Fibroblast of lung (primary cell): ENCODE measurements around the gene DDX31. TPM values are rescaled to one million over a fixed set of nuclear protein-coding genes. Genes with fewer than 3 reads are reported as not detected.
A peak's percentile ranks its signal among the peaks of the same experiment; 100 is the strongest.

ENCODE experiments used
- DNase-seq, 2 donors: peaks; one replicate each; pipeline versions ENCODE4 v3.0.0 to v3.0.0-alpha.2; 2010; ENCODE audit warnings: low read depth in 2 of 2
- H2AFZ ChIP-seq: 2 replicates; pipeline ENCODE4 v1.5.1; 2012; ENCODE audit warnings: low read length, control low read depth, inconsistent platforms
- H3K27ac ChIP-seq: 2 replicates; pipeline ENCODE4 v1.5.1; 2011; ENCODE audit warnings: low read length, control low read depth; ENCODE audit not compliant: insufficient read depth
- H3K27me3 ChIP-seq: 2 replicates; pipeline ENCODE4 v1.5.1; 2011; ENCODE audit warnings: mild to moderate bottlenecking, low read length; ENCODE audit not compliant: control insufficient read depth, insufficient read depth
- H3K36me3 ChIP-seq: 2 replicates; pipeline ENCODE4 v1.5.1; 2011; ENCODE audit warnings: low read length; ENCODE audit not compliant: control insufficient read depth, insufficient read depth
- H3K4me1 ChIP-seq: 2 replicates; pipeline ENCODE4 v1.5.1; 2011; ENCODE audit warnings: low read length; ENCODE audit not compliant: control insufficient read depth, insufficient read depth; ENCODE audit errors: extremely low read depth
- H3K4me2 ChIP-seq: 2 replicates; pipeline ENCODE4 v1.5.1; 2011; ENCODE audit warnings: low read length, control low read depth; ENCODE audit not compliant: insufficient read depth; ENCODE audit errors: extremely low read depth
- H3K4me3 ChIP-seq, 4 experiments: fragments of 200-600 bp in 1 of 4; sonication (generic) in 1 of 4; replicated peaks in 1 of 4; 2 replicates each; pipeline ENCODE4 v1.5.1; 2011 to 2016; ENCODE audit warnings: low read length in 4 of 4, low read depth in 3 of 4, mild to moderate bottlenecking in 3 of 4, control low read depth in 2 of 4, inconsistent platforms in 1 of 4, mixed read lengths in 1 of 4; ENCODE audit not compliant: insufficient read depth in 1 of 4; ENCODE audit errors: control extremely low read depth in 1 of 4
- H3K79me2 ChIP-seq: 2 replicates; pipeline ENCODE4 v1.5.1; 2012; ENCODE audit warnings: mild to moderate bottlenecking, low read length, inconsistent platforms; ENCODE audit not compliant: control insufficient read depth, insufficient read depth
- H3K9ac ChIP-seq: 2 replicates; pipeline ENCODE4 v1.5.1; 2011; ENCODE audit warnings: mild to moderate bottlenecking, low read length, control low read depth; ENCODE audit not compliant: insufficient read depth
- H3K9me3 ChIP-seq: 2 replicates; pipeline ENCODE4 v1.5.1; 2012; ENCODE audit warnings: low read depth, low read length; ENCODE audit not compliant: control insufficient read depth, insufficient read depth
- H4K20me1 ChIP-seq: 2 replicates; pipeline ENCODE4 v1.5.1; 2011; ENCODE audit warnings: low read length; ENCODE audit not compliant: control insufficient read depth, insufficient read depth; ENCODE audit errors: extremely low read depth
- CTCF ChIP-seq, 2 donors: IDR thresholded peaks in 1 of 2; conservative IDR thresholded peaks in 1 of 2; 1 replicate in 1 of 2; 2 replicates in 1 of 2; pipeline ENCODE4 v1.5.1; 2011 to 2012; ENCODE audit warnings: low read length in 2 of 2, control low read depth in 1 of 2, inconsistent platforms in 1 of 2, low read depth in 1 of 2, mild to moderate bottlenecking in 1 of 2
- EZH2 ChIP-seq: IDR thresholded peaks from 2 replicates; pipeline ENCODE4 v1.5.1; 2012; ENCODE audit warnings: low read length, control low read depth, mild to moderate bottlenecking; ENCODE audit errors: missing control alignments
- polyA plus RNA-seq, 2 donors: library from polyadenylated mRNA; depleted of rRNA in 1 of 2; stranded (reverse) in 1 of 2; unstranded in 1 of 2; fragments of >200 nt; gene quantifications; 2 replicates each; pipeline ENCODE4 v1.2.1, GENCODE V29; 2011 to 2012; ENCODE audit warnings: missing spikeins in 1 of 2
- total RNA-seq: library from RNA; depleted of rRNA; stranded (reverse); fragments of >200 nt; gene quantifications from 2 replicates; pipeline ENCODE4 v1.2.1, GENCODE V29; 2014

Gene DDX31
- total and polyA plus RNA-seq, 2 donors (not counting 1 experiment from before 2014, with no cell fraction given): 10.1 to 10.8 TPM

- no peak for DNase-seq
Observed at GRCh38 chr9:132582786-132583583, 86.8 kb downstream of the DDX31 start.

GRCh38 chr9:132582276-132582785 is 87.5 kb downstream of the DDX31 start, which contains the start of gene BARHL1:
TSS of gene BARHL1 (plus strand) at chr9:132582606. CDS start at chr9:132582798, 192 bp downstream.
- Histone ChIP-seq H3K36me3 (no peaks in the 10 kb centered on the region), H3K4me2 (peak within 1 kb of the TSS; percentile 80), H4K20me1 (no peaks in the 10 kb centered on the region), H2AFZ (no peak within 1 kb of the TSS), H3K27ac (no peak within 1 kb of the TSS), H3K4me3 (peak within 1 kb of the TSS; percentile 41 to 53 (median 44)), H3K27me3 (peaks cover 84% of the 10 kb centered on the region), H3K9me3 (no peaks in the 10 kb centered on the region), H3K9ac (no peak within 1 kb of the TSS), H3K4me1 (peaks cover 2% of the 10 kb centered on the region), H3K79me2 (no peaks in the 10 kb centered on the region)
- DNase-seq: no peak
- TF ChIP-seq CTCF (conservative IDR thresholded peaks at IDR 0.05 in 1 of 2, IDR thresholded peaks at IDR 0.05 in 1 of 2; ENCODE audit: low read depth in 1 of 2, low read length in 2 of 2) (no peak), EZH2 (no peak)

More at GRCh38 chr9:132582786-132583583, 86.8 kb downstream of the DDX31 start:
- Histone ChIP-seq H3K36me3 (no peaks in the 10 kb centered on the region), H3K4me2 (no peak overlapping the region), H3K9ac (no peak overlapping the region), H2AFZ (no peak overlapping the region), H3K4me3 (no peak overlapping the region), H3K27ac (no peak overlapping the region), H3K79me2 (no peaks in the 10 kb centered on the region), H3K27me3 (peaks cover 89% of the 10 kb centered on the region), H4K20me1 (no peaks in the 10 kb centered on the region), H3K9me3 (no peaks in the 10 kb centered on the region), H3K4me1 (peaks cover 2% of the 10 kb centered on the region)
- no peak for TF ChIP-seq CTCF (conservative IDR thresholded peaks at IDR 0.05 in 1 of 2, IDR thresholded peaks at IDR 0.05 in 1 of 2; ENCODE audit: low read depth in 1 of 2, low read length in 2 of 2)
- TF ChIP-seq EZH2: peak; percentile 89

- Histone ChIP-seq H2AFZ (no peak overlapping the region), H3K79me2 (no peaks in the 10 kb centered on the region), H3K9me3 (no peaks in the 10 kb centered on the region), H3K27me3 (peaks cover 58% of the 10 kb centered on the region), H3K27ac (no peak overlapping the region), H3K4me2 (no peak overlapping the region), H3K9ac (no peak overlapping the region), H4K20me1 (no peaks in the 10 kb centered on the region), H3K4me1 (peaks cover 2% of the 10 kb centered on the region), H3K4me3 (no peak overlapping the region), H3K36me3 (no peaks in the 10 kb centered on the region)
- DNase-seq: no peak
- TF ChIP-seq CTCF (conservative IDR thresholded peaks at IDR 0.05 in 1 of 2, IDR thresholded peaks at IDR 0.05 in 1 of 2; ENCODE audit: low read depth in 1 of 2, low read length in 2 of 2) (no peak), EZH2 (no peak)
Observed at GRCh38 chr9:132579427-132579798, 90.4 kb downstream of the DDX31 start.
